ENCODE measurements around the gene TNP1. TPM values are rescaled to one million over a fixed set of nuclear protein-coding genes. Genes with fewer than 3 reads are reported as not detected.

The TNP1 gene
- total and polyA plus RNA-seq, 7 donors = not detected

- peak; percentile 83 for DNase-seq
- intact Hi-C loops (cut with DNase I) = loop anchor here (1.0 to 5.0 kb wide), 2 partner anchors 69 to 130 kb away; partner anchors contain the start of gene IGFBP5
- no peaks in the 10 kb centered on the region for H3K9me3 ChIP-seq
- peaks cover 0 to 42% (median 38%) of the 10 kb centered on the region in 4 donors for H3K4me1 ChIP-seq
- H3K27ac ChIP-seq = peak overlapping the region in 3 of 4 donors; percentile 72 to 76 (median 75)
- 65 to 74% methylated on average over 6 of the region's 6 CpGs for WGBS, 2 donors
- H3K27me3 ChIP-seq = no peaks in the 10 kb centered on the region
- no peak overlapping the region for H3K4me3 ChIP-seq
- no peaks in the 10 kb centered on the region for H3K36me3 ChIP-seq
- TF ChIP-seq POLR2AphosphoS5 (IDR thresholded peaks at IDR 0.05) (peak in 2 of 4 donors; percentile 17 to 32), POLR2A (IDR thresholded peaks at IDR 0.05) (no peak), EP300 (IDR thresholded peaks at IDR 0.05) (no peak)
- TF ChIP-seq, protein P1, sequence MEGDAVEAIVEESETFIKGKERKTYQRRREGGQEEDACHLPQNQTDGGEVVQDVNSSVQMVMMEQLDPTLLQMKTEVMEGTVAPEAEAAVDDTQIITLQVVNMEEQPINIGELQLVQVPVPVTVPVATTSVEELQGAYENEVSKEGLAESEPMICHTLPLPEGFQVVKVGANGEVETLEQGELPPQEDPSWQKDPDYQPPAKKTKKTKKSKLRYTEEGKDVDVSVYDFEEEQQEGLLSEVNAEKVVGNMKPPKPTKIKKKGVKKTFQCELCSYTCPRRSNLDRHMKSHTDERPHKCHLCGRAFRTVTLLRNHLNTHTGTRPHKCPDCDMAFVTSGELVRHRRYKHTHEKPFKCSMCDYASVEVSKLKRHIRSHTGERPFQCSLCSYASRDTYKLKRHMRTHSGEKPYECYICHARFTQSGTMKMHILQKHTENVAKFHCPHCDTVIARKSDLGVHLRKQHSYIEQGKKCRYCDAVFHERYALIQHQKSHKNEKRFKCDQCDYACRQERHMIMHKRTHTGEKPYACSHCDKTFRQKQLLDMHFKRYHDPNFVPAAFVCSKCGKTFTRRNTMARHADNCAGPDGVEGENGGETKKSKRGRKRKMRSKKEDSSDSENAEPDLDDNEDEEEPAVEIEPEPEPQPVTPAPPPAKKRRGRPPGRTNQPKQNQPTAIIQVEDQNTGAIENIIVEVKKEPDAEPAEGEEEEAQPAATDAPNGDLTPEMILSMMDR (IDR thresholded peaks at IDR 0.05) = no peak
These were observed 32.7 kb downstream of the TNP1 start for GRCh38 chr2:216827073-216827720.

DNA sequence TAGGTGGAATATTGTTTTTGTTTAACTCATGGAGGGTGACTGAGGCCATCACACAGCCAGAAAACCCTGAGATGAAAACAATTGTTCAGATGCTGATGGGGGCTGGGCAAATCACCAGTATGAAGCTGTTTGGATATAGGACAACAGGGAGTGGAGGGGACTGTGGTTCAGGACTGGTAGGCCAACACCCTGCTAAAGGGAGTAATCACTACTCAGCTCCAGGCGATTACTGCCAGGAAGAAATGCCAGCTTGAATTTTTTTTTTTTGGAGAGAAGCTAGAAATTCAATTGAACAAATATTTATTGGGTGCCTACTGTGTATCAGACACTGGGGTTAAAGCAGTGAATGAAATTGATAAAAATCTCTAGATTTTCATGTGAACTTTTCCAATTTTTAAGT, 37.4 kb downstream of the TNP1 start:
- WGBS, 2 donors = 82 to 94% methylated on average over 1 of the region's 1 CpG

GRCh38 chr2:216820709-216821108, 39.2 kb downstream of the TNP1 start:
- intact Hi-C loops (cut with DNase I) = no loop called here
- no peaks in the 10 kb centered on the region for H3K27me3 ChIP-seq
- 84 to 90% methylated on average over 3 of the region's 3 CpGs for WGBS, 2 donors
- H3K9me3 ChIP-seq = no peaks in the 10 kb centered on the region
- H3K36me3 ChIP-seq = no peaks in the 10 kb centered on the region
- H3K4me3 ChIP-seq = no peak overlapping the region
- no peak for TF ChIP-seq POLR2A (IDR thresholded peaks at IDR 0.05)
- TF ChIP-seq EP300 (IDR thresholded peaks at IDR 0.05) = no peak
- no peak for TF ChIP-seq POLR2AphosphoS5 (IDR thresholded peaks at IDR 0.05)
- TF ChIP-seq, protein P1 (IDR thresholded peaks at IDR 0.05) = no peak
- DNase-seq = no peak
- H3K27ac ChIP-seq = no peak overlapping the region
- no peaks in the 10 kb centered on the region for H3K4me1 ChIP-seq

More for the DNA sequence above, 37.4 kb downstream of the TNP1 start:
- Histone ChIP-seq H3K9me3 (no peaks in the 10 kb centered on the region), H3K27ac (no peak overlapping the region), H3K4me1 (peaks cover 0 to 13% (median 12%) of the 10 kb centered on the region in 4 donors), H3K27me3 (no peaks in the 10 kb centered on the region), H3K4me3 (no peak overlapping the region), H3K36me3 (no peaks in the 10 kb centered on the region)
- intact Hi-C loops (cut with DNase I) = no loop called here
- TF ChIP-seq, protein P1 (IDR thresholded peaks at IDR 0.05) = no peak
- TF ChIP-seq EP300 (IDR thresholded peaks at IDR 0.05) (no peak), POLR2AphosphoS5 (IDR thresholded peaks at IDR 0.05) (no peak), POLR2A (IDR thresholded peaks at IDR 0.05) (no peak)
- DNase-seq = no peak

GRCh38 chr2:216819766-216820165, 40.1 kb downstream of the TNP1 start:
- no peaks in the 10 kb centered on the region for H3K27me3 ChIP-seq
- WGBS, 2 donors = 91 to 93% methylated on average over 8 of the region's 8 CpGs
- H3K4me3 ChIP-seq = no peak overlapping the region
- no peaks in the 10 kb centered on the region for H3K9me3 ChIP-seq
- H3K4me1 ChIP-seq = no peaks in the 10 kb centered on the region
- intact Hi-C loops (cut with DNase I) = no loop called here
- TF ChIP-seq EP300 (IDR thresholded peaks at IDR 0.05) = no peak
- TF ChIP-seq, protein P1 (IDR thresholded peaks at IDR 0.05) = no peak
- TF ChIP-seq POLR2A (IDR thresholded peaks at IDR 0.05) = no peak
- no peak for TF ChIP-seq POLR2AphosphoS5 (IDR thresholded peaks at IDR 0.05)
- H3K36me3 ChIP-seq = no peaks in the 10 kb centered on the region
- DNase-seq = no peak
- H3K27ac ChIP-seq = no peak overlapping the region
